NOMO-1 treated with dmso at 0.1 percent for 144 hours (cell line): Measurements from ENCODE around the gene CIDEA.

Experiments
- DNase-seq: peaks from one replicate; lab custom pipeline; 2025; ENCODE audit not compliant: unreplicated experiment; lab: John Stamatoyannopoulos, UW

The CIDEA gene

DNA sequence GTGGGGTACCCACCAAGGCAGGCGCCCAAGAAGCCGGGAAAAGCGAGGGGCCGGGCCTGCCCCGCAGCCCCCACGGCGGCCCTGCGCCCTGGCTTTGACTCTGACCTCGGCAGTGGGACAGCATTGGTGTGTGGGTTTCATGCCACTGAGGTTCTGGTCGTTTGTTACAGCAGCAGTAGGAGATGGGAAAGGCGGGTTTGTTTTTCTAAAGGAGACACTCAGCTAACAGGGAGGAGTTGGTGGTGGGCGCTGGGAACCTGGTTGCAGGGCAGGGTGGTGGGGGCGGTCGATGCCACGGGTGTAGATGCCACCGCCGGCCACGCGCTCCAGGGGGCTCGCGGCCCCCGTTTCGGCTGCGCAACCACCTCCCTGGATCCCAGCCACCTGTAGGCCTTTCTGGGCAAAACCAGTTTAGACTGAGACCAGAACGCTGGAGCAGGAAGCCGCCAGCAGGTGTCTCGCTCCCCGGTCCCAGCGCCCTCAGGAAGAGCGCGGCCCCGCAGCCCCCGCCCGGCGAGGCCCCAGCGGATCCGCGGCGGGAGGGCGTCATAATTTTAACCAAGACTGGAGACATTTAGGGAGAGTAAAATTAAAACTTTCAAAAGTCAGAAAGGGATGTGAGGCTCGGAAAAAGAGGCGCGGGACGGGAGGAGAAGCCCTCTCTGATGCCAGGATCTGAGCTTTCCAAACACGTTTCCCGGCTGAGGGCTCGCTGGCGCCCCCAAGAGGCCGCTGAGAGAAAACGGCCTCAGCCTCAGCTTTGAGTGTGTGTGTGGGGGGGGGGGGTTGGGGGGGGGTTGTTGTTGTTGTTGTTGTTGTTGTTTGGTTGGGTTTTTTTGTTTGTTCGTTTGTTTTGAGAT is 17.4 kb downstream of the CIDEA start:
- peak; percentile 51 for DNase-seq

GRCh38 chr18:12274793-12275192 is 20.6 kb downstream of the CIDEA start:
- no peak for DNase-seq

- no peak for DNase-seq
These were observed 22.8 kb downstream of the CIDEA start for GRCh38 chr18:12276736-12277554.

- no peak for DNase-seq
These were observed 24.1 kb downstream of the CIDEA start for GRCh38 chr18:12278215-12278671.

DNA sequence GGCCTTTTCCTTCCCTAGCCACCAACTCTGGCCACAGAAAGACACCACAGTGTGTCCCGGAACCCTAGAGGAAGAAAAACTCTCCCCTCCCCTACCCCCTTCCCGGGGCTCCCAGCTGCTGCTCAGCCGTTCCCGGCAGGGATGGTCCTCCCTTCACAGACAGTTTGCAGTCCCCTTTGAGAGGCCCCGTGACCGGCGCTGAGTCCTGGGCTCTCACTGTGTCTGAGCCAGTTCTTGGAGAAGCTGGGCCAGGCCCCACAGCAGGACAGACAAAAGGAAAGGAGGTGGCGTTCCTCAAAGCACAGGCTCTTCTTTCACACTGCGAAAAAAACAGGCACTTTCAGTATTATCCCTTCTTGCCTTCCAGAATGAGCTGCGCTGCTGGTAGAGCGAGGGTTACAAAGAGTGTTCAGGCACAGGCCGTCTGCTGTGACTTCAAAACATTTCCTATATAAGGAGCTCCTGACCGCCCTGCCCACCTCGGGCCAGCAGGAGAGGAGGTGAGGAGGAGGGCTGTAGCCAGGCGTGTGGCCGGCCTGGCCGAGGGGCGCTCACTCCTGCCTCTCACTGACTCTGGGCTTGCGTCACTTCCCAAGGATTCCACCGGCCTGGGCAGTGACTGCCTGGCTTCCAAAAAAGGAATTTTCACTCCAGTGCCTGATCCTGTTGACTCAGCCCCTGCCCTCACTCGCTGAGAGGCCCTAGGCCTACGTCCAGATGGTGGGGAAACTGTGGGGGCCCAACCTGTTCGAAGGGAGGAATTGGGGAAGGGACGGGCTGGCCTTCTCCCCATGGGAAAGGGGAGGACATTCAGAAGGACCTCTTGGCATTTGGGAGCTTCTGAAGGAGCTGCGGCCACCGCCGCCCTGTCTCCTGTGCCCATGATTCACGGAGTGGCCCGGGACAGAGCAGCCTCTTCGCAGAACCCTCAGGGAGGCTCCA is 24.9 kb downstream of the CIDEA start:
- DNase-seq, result no peak

DNA sequence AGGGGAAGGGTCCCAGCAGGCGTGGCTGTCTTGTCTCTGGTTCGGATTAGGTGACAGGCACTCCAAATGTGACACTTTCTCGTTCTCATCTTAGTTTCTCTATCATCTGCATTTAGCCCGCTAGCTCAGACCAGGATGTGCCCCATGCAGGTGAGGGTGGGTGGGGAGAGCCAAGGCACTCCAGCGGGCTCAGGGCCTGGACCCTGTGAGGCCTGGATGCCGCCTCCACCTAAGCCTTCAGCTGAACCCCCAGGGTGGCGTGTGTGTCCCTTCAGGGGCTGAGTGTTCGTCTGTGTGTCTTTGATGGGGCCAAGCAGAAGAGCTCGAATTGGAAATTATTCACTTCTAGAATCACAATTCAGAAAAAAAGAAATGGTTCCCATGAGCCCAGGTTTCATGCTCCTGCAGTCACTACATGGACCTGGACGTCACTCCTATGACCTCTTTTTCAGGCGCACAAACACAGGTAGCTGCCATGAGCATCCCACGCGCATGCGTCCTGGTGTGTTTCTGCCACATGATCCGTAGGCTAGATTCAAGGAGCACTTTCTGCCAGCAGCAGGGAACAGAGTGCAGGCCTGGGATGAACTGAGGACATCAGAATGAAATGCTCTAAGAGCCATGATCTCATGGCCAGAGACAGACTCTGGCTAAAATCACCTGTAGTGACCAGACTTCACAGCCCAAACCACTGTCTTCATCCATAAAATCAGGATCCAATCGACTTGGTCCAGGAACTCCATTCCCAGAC is 25.8 kb downstream of the CIDEA start:
- DNase-seq, result no peak

DNA sequence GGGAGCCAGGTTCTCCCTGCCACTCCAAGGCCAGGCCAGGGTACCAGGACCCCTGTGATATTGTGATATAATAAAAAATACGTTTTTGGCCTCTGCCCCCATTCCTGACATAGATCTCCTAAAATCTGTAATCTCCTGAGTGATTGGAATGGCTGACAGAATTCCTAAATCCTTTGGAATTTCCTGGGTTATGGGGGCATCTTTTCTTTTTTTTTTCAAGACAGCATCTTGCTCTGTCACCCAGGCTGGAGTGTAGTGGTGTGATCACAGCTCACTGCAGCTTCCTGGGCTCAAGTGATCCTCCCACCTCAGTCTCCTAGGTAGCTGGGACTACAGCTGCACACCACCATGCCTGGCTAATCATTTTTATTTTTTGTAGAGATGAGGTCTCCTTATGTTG is 27.7 kb downstream of the CIDEA start:
- DNase-seq, result no peak

GRCh38 chr18:12282442-12283039 is 28.4 kb downstream of the CIDEA start:
- DNase-seq, result no peak

GRCh38 chr18:12283256-12283655 is 29.1 kb downstream of the CIDEA start:
- no peak for DNase-seq

GRCh38 chr18:12283666-12284065 is 29.5 kb downstream of the CIDEA start:
- no peak for DNase-seq

- no peak for DNase-seq
These were observed 33.0 kb downstream of the CIDEA start for GRCh38 chr18:12287131-12287681.

DNA sequence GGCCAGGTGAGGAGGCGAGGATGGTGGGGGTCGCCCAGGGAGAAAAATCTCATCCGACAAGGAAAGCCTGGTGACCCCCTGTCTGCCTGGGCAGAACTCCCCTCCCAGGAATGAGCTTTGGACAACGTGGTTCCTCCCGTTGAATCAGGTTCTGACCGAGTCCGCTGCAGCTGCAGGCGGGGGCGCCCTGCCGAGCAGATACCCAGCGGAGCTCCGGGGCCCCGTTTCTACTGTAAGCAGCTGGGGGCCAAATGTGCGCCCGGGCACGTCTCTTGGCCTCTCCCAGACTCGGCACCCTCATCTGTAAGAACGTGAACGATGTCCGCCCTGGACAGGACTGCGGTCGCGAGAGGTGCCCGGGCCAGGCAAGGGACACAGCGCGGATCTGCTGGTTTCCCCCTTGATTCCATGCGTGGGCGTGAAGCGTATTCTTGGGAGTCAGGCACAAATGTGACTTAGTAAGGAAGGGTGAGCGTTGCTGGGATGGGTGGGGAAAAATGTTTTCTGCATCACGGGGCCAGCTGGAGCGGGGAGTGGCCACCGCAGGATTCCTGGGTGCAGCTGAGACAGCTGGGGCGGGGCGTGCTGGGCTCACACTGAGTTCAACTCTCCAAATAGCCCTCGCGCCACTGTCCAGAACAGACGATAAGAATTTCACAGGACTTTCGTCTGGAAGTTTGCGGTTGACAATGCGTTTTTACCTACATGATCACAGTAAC is 33.7 kb downstream of the CIDEA start:
- no peak for DNase-seq

DNA sequence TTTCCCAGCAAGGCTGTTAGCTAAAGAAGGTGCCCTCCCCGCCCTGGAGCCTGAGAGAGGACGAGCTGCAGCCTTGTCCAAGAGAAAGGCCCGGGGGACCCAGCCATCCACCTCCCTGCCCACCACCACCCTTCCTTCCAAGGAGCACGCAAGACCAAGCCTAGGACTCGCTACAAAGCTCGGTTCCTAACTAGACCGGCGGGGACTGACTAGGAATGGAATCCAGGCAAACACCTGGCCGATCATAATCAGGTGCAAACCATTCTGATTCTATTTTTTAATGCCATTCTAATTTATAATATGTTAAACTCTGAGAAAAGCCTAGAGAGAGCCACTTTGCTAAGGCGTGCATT is 34.2 kb downstream of the CIDEA start:
- no peak for DNase-seq

- no peak for DNase-seq
These were observed 35.9 kb downstream of the CIDEA start for GRCh38 chr18:12290086-12290485.

DNA sequence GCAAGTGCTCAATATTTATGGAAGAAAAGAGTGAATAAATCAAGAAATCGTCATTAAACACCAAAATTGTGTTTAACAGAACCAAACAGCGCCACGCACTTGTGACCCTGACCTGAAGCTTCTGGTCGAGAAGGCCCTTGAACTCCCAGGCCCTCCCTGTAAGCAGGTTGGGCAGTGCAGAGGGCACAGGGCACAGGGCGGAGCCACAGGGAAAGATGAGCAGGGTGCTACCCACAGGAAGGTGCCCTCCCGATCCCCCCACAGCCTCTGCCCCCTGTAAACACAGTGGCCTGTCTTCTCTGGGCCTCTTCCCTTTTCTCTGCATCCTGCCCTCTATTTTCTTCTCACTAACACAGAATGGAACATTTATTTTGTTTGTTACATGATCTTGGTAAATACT is 37.0 kb downstream of the CIDEA start:
- DNase-seq, result no peak

DNA sequence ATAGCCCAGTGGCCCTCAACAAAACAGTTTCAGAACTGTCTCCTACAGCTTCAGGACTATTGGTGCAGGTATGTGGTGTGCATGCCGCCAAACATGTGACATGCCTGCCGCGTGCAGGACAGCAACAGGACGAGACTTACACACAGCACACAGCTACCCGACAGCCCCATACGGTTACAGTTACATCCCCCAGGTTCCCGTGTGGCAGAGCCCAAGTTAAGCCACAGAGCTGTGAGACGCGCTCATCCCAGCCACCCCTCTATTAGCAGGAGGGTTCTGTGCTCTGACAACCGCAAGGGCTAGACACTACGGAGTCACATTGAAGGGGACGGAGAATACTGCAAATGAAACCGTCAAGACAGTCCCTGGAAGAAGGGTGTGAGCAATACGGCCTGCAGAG is 37.5 kb downstream of the CIDEA start:
- DNase-seq, result no peak

GRCh38 chr18:12293831-12294230 is 39.7 kb downstream of the CIDEA start:
- no peak for DNase-seq

GRCh38 chr18:12295389-12296086 is 41.4 kb downstream of the CIDEA start:
- no peak for DNase-seq

DNA sequence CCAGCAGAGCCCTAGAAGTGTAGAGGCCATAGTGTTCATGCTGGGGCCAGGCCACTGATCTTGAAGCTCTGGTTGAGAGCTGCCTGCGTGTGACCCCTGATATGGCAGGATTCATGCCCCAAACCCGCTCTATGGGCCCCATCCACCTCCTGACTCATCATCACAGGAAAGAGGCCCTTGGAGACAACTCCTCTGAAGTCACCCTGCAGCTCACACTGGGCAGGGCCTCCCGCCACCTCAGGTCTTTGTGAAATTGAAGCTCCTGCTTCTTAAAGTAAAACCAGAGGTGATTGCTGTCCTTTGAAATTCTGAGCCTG is 41.9 kb downstream of the CIDEA start:
- DNase-seq, result no peak
